Left lung (tissue), 10 donors: ENCODE measurements around the gene OR5AS1. TPM values are rescaled to one million over a fixed set of nuclear protein-coding genes. Genes with fewer than 3 reads are reported as not detected.
"Not testable (repeated sequence)": the region's sequence is repeated elsewhere in the genome, so short reads cannot be mapped to it uniquely, and the experiment has no call there.

Experiments used
- ATAC-seq: fragments of 200-7000 bp; cut with Tn5 transposase; one replicate; pipeline ENCODE4 v1.9.1; 2020; ENCODE audit warnings: moderate library complexity
- DNase-seq, 4 donors: peaks; one replicate each; pipeline ENCODE4 v3.0.0-alpha.2; 2013 to 2020
- H3K27ac ChIP-seq, 2 donors: fragments of 200-600 bp; sonication (generic) in 1 of 2; one replicate each; pipeline versions ENCODE4 v1.5.0 to v1.8.0; 2020 to 2021
- H3K27me3 ChIP-seq, 2 donors: fragments of 200-600 bp; sonication (generic) in 1 of 2; one replicate each; pipeline versions ENCODE4 v1.5.0 to v1.8.0; 2020 to 2021
- H3K36me3 ChIP-seq, 2 donors: fragments of 200-600 bp; sonication (generic) in 1 of 2; one replicate each; pipeline versions ENCODE4 v1.5.0 to v1.8.0; 2020 to 2021
- H3K4me1 ChIP-seq, 2 donors: fragments of 200-600 bp; one replicate each; pipeline ENCODE4 v1.8.0; 2021
- H3K4me3 ChIP-seq, 2 donors: fragments of 200-600 bp; sonication (generic) in 1 of 2; one replicate each; pipeline versions ENCODE4 v1.5.0 to v1.8.0; 2020 to 2021; ENCODE audit warnings: mild to moderate bottlenecking in 1 of 2
- H3K9me3 ChIP-seq, 2 donors: fragments of 200-600 bp; sonication (generic) in 1 of 2; one replicate each; pipeline versions ENCODE4 v1.5.0 to v1.8.0; 2020 to 2021
- intact Hi-C, 2 donors: fragments of 100-400 bp; cut with DNase I; formaldehyde crosslinking; loops; one replicate each; pipeline versions ENCODE4 v1.11.2 to v1.14.2; 2022
- polyA plus RNA-seq, 6 donors: library from polyadenylated mRNA; unstranded; fragments of 120-200 nt; gene quantifications; one replicate each; pipeline ENCODE4 v1.2.1, GENCODE V29; 2013; ENCODE audit not compliant: insufficient read length in 6 of 6
- total RNA-seq, 2 donors: library from RNA; stranded (reverse); fragmentation: NEBNext Ultra II Directional; extraction: Animal tissue kit (Norgen Biotek cat#: 25700); gene quantifications; one replicate each; pipeline ENCODE4 v1.2.1, GENCODE V29; 2021
- TF ChIP-seq, protein P1 (sequence below), 2 donors: fragments of 200-600 bp; sonication (generic) in 1 of 2; IDR thresholded peaks; one replicate each; pipeline versions ENCODE4 v1.5.0 to v1.8.0; 2021; ENCODE audit warnings: antibody characterized with exemption in 2 of 2
- donor health status: DM: no; HTN: yes; CAD: no.
- donor health status: DM: no; HTN: no; CAD: no.

Gene OR5AS1
- total and polyA plus RNA-seq, 8 donors: 0.04 to 0.14 (median 0.07) TPM; not detected in 2

DNA sequence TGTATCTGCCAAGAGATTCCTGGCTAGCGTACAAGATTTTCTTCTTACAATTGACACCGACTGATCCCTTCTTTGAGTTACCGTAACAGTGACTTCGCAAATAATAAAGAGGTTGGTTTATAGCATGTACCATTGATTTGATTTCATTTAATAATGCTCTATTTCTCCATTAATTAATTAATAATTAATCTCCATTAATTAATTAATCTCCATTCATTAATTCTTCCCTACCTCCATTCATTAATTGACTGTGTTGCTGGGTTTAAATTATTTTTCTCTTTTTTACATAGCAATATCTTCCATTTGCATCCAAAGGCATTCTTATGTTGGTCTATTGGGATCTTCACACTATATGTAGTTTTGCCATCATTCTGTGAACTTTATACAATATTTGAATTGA lies 21.0 kb downstream of the OR5AS1 start:
- DNase-seq (no peak), ATAC-seq (no peak)
- Histone ChIP-seq H3K27me3 (no peaks in the 10 kb centered on the region), H3K27ac (no peak overlapping the region), H3K9me3 (peaks cover 0 to 3% of the 10 kb centered on the region in 2 donors), H3K36me3 (no peaks in the 10 kb centered on the region), H3K4me3 (no peak overlapping the region), H3K4me1 (no peaks in the 10 kb centered on the region)
- TF ChIP-seq, protein P1, sequence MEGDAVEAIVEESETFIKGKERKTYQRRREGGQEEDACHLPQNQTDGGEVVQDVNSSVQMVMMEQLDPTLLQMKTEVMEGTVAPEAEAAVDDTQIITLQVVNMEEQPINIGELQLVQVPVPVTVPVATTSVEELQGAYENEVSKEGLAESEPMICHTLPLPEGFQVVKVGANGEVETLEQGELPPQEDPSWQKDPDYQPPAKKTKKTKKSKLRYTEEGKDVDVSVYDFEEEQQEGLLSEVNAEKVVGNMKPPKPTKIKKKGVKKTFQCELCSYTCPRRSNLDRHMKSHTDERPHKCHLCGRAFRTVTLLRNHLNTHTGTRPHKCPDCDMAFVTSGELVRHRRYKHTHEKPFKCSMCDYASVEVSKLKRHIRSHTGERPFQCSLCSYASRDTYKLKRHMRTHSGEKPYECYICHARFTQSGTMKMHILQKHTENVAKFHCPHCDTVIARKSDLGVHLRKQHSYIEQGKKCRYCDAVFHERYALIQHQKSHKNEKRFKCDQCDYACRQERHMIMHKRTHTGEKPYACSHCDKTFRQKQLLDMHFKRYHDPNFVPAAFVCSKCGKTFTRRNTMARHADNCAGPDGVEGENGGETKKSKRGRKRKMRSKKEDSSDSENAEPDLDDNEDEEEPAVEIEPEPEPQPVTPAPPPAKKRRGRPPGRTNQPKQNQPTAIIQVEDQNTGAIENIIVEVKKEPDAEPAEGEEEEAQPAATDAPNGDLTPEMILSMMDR (IDR thresholded peaks at IDR 0.05): no peak
- intact Hi-C loops: no loop called here

DNA sequence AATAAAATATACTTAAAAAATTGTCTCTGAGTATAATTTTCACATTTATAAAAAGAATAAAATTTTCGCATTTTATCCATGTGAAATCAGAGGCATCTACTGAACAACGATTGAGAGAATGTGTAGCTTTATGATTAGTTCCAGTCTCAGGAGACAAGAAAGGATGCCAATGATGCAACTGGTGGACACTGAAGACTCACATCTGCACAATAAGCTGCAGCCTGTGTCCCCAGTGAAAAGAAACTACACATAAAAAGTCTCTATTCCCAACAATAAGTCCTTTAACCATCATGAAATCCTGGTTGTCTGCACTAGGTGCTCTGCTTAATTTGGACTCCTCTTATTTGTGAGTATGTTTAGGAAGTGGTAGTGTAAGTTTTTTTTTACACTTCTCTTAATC lies 22.0 kb downstream of the OR5AS1 start:
- ATAC-seq (no peak), DNase-seq (no peak)
- no peak overlapping the region for H3K4me3 ChIP-seq
- H3K27me3 ChIP-seq: no peaks in the 10 kb centered on the region
- no peaks in the 10 kb centered on the region for H3K36me3 ChIP-seq
- H3K27ac ChIP-seq: no peak overlapping the region
- H3K9me3 ChIP-seq: no peaks in the 10 kb centered on the region
- intact Hi-C loops: no loop called here
- H3K4me1 ChIP-seq: no peaks in the 10 kb centered on the region
- TF ChIP-seq, protein P1 (IDR thresholded peaks at IDR 0.05): no peak

DNA sequence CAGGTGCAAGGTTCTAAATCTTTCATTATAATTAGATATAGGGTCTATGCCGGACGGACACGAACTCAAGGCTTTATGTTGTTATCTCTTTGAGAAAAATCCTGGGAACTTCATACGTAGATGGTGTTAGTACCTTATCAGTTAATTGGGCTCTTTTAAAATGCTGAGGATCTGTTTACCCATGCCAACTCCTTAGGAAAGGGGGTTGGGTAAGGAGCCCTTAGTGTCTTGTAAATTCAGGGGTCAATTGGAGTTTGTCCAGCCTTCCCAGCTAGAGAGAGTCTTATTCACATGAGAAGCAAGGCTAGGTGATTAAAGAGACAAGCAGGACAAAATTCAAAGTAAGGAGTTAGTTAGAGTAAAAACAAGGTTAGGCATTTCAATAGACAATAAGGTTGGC lies 28.9 kb downstream of the OR5AS1 start:
- H3K4me3 ChIP-seq, DNase-seq, ATAC-seq, H3K4me1 ChIP-seq, H3K36me3 ChIP-seq, H3K9me3 ChIP-seq, H3K27me3 ChIP-seq, H3K27ac ChIP-seq, intact Hi-C loops: not testable (repeated sequence)

DNA sequence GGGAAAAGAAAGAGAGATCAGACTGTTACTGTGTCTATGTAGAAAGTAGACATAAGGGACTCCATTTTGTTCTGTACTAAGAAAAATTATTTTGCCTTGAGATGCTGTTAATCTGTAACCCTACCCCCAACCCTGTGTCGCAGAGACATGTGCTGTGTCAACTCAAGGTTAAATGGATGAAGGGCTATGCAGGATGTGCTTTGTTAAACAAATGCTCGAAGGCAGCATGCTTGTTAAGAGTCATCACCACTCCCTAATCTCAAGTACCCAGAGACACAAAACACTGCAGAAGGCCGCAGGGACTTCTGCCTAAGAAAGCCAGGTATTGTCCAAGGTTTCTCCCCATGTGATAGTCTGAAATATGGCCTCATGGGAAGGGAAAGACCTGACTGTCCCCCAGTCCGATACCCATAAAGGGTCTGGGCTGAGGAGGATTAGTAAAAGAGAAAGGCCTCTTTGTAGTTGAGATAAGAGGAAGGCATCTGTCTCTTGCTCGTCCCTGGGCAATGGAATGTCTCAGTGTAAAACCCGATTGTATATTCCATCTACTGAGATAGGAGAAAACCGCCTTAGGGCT lies 30.3 kb downstream of the OR5AS1 start:
- H3K4me3 ChIP-seq, H3K4me1 ChIP-seq, H3K27me3 ChIP-seq, H3K27ac ChIP-seq, H3K36me3 ChIP-seq, ATAC-seq, H3K9me3 ChIP-seq, intact Hi-C loops, DNase-seq: not testable (repeated sequence)

DNA sequence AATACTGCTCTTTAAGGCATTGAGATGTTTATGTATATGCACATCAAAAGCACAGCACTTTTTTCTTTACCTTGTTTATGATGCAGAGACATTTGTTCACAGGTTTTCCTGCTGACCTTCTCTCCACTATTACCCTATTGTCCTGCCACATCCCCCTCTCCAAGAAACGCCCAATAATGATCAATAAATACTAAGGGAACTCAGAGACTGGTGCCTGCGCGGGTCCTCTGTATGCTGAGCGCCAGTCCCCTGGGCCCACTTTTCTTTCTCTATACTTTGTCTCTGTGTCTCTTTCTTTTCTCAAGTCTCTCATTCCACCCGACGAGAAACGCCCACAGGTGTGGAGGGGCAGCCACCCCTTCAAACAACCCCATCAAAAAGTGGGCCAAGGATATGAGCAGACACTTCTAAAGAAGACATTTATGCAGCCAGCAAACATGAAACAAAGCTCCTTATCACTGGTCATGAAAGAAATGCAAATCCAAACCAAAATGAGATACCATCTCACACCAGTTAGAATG lies 30.9 kb downstream of the OR5AS1 start:
- H3K4me3 ChIP-seq, H3K36me3 ChIP-seq, intact Hi-C loops, DNase-seq, ATAC-seq, H3K9me3 ChIP-seq, H3K27ac ChIP-seq, H3K27me3 ChIP-seq, H3K4me1 ChIP-seq: not testable (repeated sequence)

DNA sequence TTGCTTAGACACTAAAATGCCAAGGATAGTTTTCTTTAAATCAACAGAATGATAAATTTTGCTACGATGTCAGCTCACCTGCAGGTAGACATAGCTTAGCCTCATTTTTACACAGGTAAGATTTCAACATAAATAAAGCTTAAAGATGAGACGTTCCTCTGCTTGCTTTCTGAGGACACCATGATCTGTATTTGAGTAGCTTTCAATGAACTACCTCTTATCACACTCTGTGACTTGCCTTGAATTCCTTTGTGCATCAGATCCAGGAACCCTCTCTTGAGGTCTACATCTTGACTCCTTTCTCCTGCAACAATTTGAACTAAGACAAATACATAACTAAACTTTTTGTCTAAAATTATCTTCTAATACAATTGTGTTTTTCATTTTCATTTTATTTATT lies 39.5 kb downstream of the OR5AS1 start:
- Histone ChIP-seq H3K4me1 (no peaks in the 10 kb centered on the region), H3K36me3 (no peaks in the 10 kb centered on the region), H3K27ac (no peak overlapping the region), H3K4me3 (no peak overlapping the region), H3K27me3 (no peaks in the 10 kb centered on the region), H3K9me3 (peaks cover 0 to 7% of the 10 kb centered on the region in 2 donors)
- ATAC-seq (no peak), DNase-seq (no peak)
- TF ChIP-seq, protein P1 (IDR thresholded peaks at IDR 0.05): no peak
- intact Hi-C loops: no loop called here

Other genes with a start within 250 kb of the OR5AS1 start
- not detected for gene OR5D14, start 232.1 kb upstream of the OR5AS1 start, total RNA-seq
- gene OR5D14, start 232.1 kb upstream of the OR5AS1 start, polyA plus RNA-seq: not detected
- gene OR5L1, start 216.3 kb upstream of the OR5AS1 start, total RNA-seq: not detected
- gene OR5L1, start 216.3 kb upstream of the OR5AS1 start, polyA plus RNA-seq: not detected
- gene OR5D18, start 208.0 kb upstream of the OR5AS1 start, total RNA-seq: not detected
- gene OR5D18, start 208.0 kb upstream of the OR5AS1 start, polyA plus RNA-seq: not detected
- not detected for gene OR5L2, start 200.4 kb upstream of the OR5AS1 start, total RNA-seq
- not detected for gene OR5L2, start 200.4 kb upstream of the OR5AS1 start, polyA plus RNA-seq
- not detected for gene OR5D16, start 188.9 kb upstream of the OR5AS1 start, total RNA-seq
- gene OR5D16, start 188.9 kb upstream of the OR5AS1 start, polyA plus RNA-seq: not detected
- not detected for gene TRIM51, start 144.4 kb upstream of the OR5AS1 start, total RNA-seq
- gene TRIM51, start 144.4 kb upstream of the OR5AS1 start, polyA plus RNA-seq: not detected
- not detected for gene OR5W2, start 113.1 kb upstream of the OR5AS1 start, total RNA-seq
- not detected for gene OR5W2, start 113.1 kb upstream of the OR5AS1 start, polyA plus RNA-seq
- gene OR5I1, start 91.3 kb upstream of the OR5AS1 start, total RNA-seq: not detected
- not detected for gene OR5I1, start 91.3 kb upstream of the OR5AS1 start, polyA plus RNA-seq
- gene OR10AG1, start 57.7 kb upstream of the OR5AS1 start, total RNA-seq: not detected
- not detected for gene OR10AG1, start 57.7 kb upstream of the OR5AS1 start, polyA plus RNA-seq
- gene OR5F1, start 33.0 kb upstream of the OR5AS1 start, total RNA-seq: not detected
- gene OR5F1, start 33.0 kb upstream of the OR5AS1 start, polyA plus RNA-seq: not detected
- gene OR8I2, start 65.7 kb downstream of the OR5AS1 start, total RNA-seq: not detected
- gene OR8I2, start 65.7 kb downstream of the OR5AS1 start, polyA plus RNA-seq: not detected
- gene OR8H2, start 76.0 kb downstream of the OR5AS1 start, total RNA-seq: not detected
- under 1 TPM in 3 of 6 donors, not detected in 3; 0.04 to 0.07 (median 0.06) TPM for gene OR8H2, start 76.0 kb downstream of the OR5AS1 start, polyA plus RNA-seq
- not detected for gene OR8H3, start 94.7 kb downstream of the OR5AS1 start, total RNA-seq
- not detected for gene OR8H3, start 94.7 kb downstream of the OR5AS1 start, polyA plus RNA-seq
- not detected for gene OR8J3, start 112.5 kb downstream of the OR5AS1 start, total RNA-seq
- gene OR8J3, start 112.5 kb downstream of the OR5AS1 start, polyA plus RNA-seq: not detected
- gene OR8K5, start 132.7 kb downstream of the OR5AS1 start, total RNA-seq: not detected
- not detected for gene OR8K5, start 132.7 kb downstream of the OR5AS1 start, polyA plus RNA-seq
- not detected for gene OR5J2, start 149.0 kb downstream of the OR5AS1 start, total RNA-seq
- gene OR5J2, start 149.0 kb downstream of the OR5AS1 start, polyA plus RNA-seq: not detected
- not detected for gene OR5T2, start 206.6 kb downstream of the OR5AS1 start, total RNA-seq
- gene OR5T2, start 206.6 kb downstream of the OR5AS1 start, polyA plus RNA-seq: not detected
- gene OR5T3, start 224.6 kb downstream of the OR5AS1 start, total RNA-seq: not detected
- gene OR5T3, start 224.6 kb downstream of the OR5AS1 start, polyA plus RNA-seq: not detected
- not detected for gene OR5T1, start 246.5 kb downstream of the OR5AS1 start, total RNA-seq
- not detected for gene OR5T1, start 246.5 kb downstream of the OR5AS1 start, polyA plus RNA-seq